ENCODE measurements around the gene PIAS1.

DNA sequence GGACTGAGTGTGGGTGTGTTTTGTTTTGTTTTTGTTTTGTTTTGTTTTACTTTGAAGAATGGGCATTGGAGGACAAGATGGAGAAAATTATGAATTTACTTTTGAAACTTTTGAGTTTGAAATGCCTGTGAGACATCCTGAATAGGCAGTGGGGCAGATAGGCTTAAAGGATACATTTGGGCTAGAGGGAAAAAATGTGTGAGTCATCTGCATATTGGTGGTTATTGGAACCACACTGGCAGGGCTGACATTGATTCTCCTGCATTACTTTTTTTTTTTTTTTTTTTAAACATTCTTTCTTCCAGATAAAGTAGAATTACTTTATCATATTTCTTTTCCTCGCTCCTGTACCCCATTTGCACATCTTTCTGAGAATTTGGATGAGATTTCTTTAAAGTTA, 94.9 kb downstream of the PIAS1 start:
- TF ChIP-seq, protein P1, sequence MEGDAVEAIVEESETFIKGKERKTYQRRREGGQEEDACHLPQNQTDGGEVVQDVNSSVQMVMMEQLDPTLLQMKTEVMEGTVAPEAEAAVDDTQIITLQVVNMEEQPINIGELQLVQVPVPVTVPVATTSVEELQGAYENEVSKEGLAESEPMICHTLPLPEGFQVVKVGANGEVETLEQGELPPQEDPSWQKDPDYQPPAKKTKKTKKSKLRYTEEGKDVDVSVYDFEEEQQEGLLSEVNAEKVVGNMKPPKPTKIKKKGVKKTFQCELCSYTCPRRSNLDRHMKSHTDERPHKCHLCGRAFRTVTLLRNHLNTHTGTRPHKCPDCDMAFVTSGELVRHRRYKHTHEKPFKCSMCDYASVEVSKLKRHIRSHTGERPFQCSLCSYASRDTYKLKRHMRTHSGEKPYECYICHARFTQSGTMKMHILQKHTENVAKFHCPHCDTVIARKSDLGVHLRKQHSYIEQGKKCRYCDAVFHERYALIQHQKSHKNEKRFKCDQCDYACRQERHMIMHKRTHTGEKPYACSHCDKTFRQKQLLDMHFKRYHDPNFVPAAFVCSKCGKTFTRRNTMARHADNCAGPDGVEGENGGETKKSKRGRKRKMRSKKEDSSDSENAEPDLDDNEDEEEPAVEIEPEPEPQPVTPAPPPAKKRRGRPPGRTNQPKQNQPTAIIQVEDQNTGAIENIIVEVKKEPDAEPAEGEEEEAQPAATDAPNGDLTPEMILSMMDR (IDR thresholded peaks at IDR 0.05; ENCODE audit: insufficient read depth, low read length, poor library complexity, severe bottlenecking), result no peak
- TF ChIP-seq EZH2phosphoT487 (conservative IDR thresholded peaks at IDR 0.05; ENCODE audit: low read length), result no peak

Data from SU-DHL-6 (cell line).